Neural progenitor cell (in vitro differentiated cells): ENCODE measurements around the gene MAN2A1. TPM values are rescaled to one million over a fixed set of nuclear protein-coding genes. Genes with fewer than 3 reads are reported as not detected.

Source experiments
- DNase-seq: peaks from one replicate; pipeline ENCODE4 v3.0.0-alpha.2; 2016; ENCODE audit warnings: low spot score
- H2AFZ ChIP-seq: fragments of 200-600 bp; sonication (generic); replicated peaks from 2 replicates; pipeline ENCODE4 v1.6.1; 2016; ENCODE audit warnings: antibody characterized with exemption
- H3F3A ChIP-seq: fragments of 200-600 bp; sonication (generic); 2 replicates; pipeline ENCODE4 v1.6.1; 2016; ENCODE audit warnings: antibody characterized with exemption, low read depth
- H3K27ac ChIP-seq: fragments of 200-600 bp; sonication (generic); 2 replicates; pipeline ENCODE4 v1.5.1; 2016; ENCODE audit warnings: mild to moderate bottlenecking
- H3K27me3 ChIP-seq: fragments of 200-600 bp; sonication (generic); 2 replicates; pipeline ENCODE4 v1.6.1; 2016; ENCODE audit warnings: mild to moderate bottlenecking, moderate library complexity
- H3K36me3 ChIP-seq: fragments of 200-600 bp; sonication (generic); 2 replicates; pipeline ENCODE4 v1.5.1; 2016
- H3K4me1 ChIP-seq: fragments of 200-600 bp; sonication (generic); 2 replicates; pipeline ENCODE4 v1.6.1; 2016; ENCODE audit warnings: mixed run types
- H3K4me2 ChIP-seq: fragments of 200-600 bp; sonication (generic); 2 replicates; pipeline ENCODE4 v1.6.1; 2016
- H3K4me3 ChIP-seq: fragments of 200-600 bp; sonication (generic); 2 replicates; pipeline ENCODE4 v1.5.1; 2016
- H3K79me2 ChIP-seq: fragments of 200-600 bp; sonication (generic); 2 replicates; pipeline ENCODE4 v1.6.1; 2016; ENCODE audit warnings: low read depth
- H3K9ac ChIP-seq: fragments of 200-600 bp; sonication (generic); 2 replicates; pipeline ENCODE4 v1.6.1; 2016
- H3K9me3 ChIP-seq: fragments of 200-600 bp; sonication (generic); 2 replicates; pipeline ENCODE4 v1.5.1; 2016; ENCODE audit warnings: low read depth
- H4K20me1 ChIP-seq: fragments of 200-600 bp; sonication (generic); 2 replicates; pipeline ENCODE4 v1.6.1; 2016; ENCODE audit warnings: low read depth
- H3K27ac Mint-ChIP-seq: 3 replicates; pipeline ENCODE4 v1.8.0; 2021; ENCODE audit warnings: mixed read lengths
- H3K27me3 Mint-ChIP-seq: 2 replicates; pipeline ENCODE4 v1.8.0; 2022; ENCODE audit warnings: low read depth, mild to moderate bottlenecking, inconsistent platforms, moderate library complexity, mixed read lengths; ENCODE audit not compliant: insufficient read depth
- H3K36me3 Mint-ChIP-seq: 3 replicates; pipeline ENCODE4 v1.8.0; 2021; ENCODE audit warnings: mixed read lengths
- H3K4me1 Mint-ChIP-seq: 3 replicates; pipeline ENCODE4 v1.8.0; 2021; ENCODE audit warnings: mixed read lengths
- H3K4me3 Mint-ChIP-seq: 3 replicates; pipeline ENCODE4 v1.8.0; 2021; ENCODE audit warnings: mild to moderate bottlenecking, moderate library complexity, mixed read lengths
- H3K9me3 Mint-ChIP-seq: 3 replicates; pipeline ENCODE4 v1.8.0; 2020; ENCODE audit warnings: mixed read lengths
- CTCF ChIP-seq: fragments of 200-600 bp; sonication (generic); IDR thresholded peaks from 2 replicates; pipeline ENCODE4 v1.5.1; 2017; ENCODE audit warnings: antibody characterized with exemption, mild to moderate bottlenecking
- EZH2 ChIP-seq: fragments of 200-600 bp; sonication (generic); IDR thresholded peaks from 2 replicates; pipeline ENCODE4 v1.6.1; 2017; ENCODE audit warnings: antibody characterized with exemption, mild to moderate bottlenecking, moderate library complexity
- EZH2phosphoT487 ChIP-seq: fragments of 200-600 bp; sonication (generic); IDR thresholded peaks from 2 replicates; pipeline ENCODE4 v1.6.1; 2017; ENCODE audit warnings: antibody characterized with exemption
- total RNA-seq: library from RNA; depleted of rRNA; stranded (reverse); fragments of >200 nt; gene quantifications from 2 replicates; pipeline ENCODE4 v1.2.3, GENCODE V29; 2015; ENCODE audit warnings: low replicate concordance

Gene MAN2A1
- total RNA-seq, 1 donor from 2014 or later = 130 TPM

GRCh38 chr5:109650493-109650892, 39.2 kb upstream of the MAN2A1 start:
- Histone ChIP-seq H3K36me3 (no peaks in the 10 kb centered on the region), H3K27ac (no peak overlapping the region), H3K79me2 (no peaks in the 10 kb centered on the region), H3K27me3 (no peaks in the 10 kb centered on the region), H3K9ac (no peak overlapping the region), H3K4me3 (no peak overlapping the region), H2AFZ (peak overlapping the region; percentile 34), H3K9me3 (no peaks in the 10 kb centered on the region), H3K4me1 (peaks cover 17% of the 10 kb centered on the region), H4K20me1 (no peaks in the 10 kb centered on the region), H3K4me2 (no peak overlapping the region), H3F3A (peaks cover 7% of the 10 kb centered on the region)
- no peaks in the 10 kb centered on the region for H3K27me3 Mint-ChIP-seq
- H3K27ac Mint-ChIP-seq = peak overlapping the region; percentile 80
- no peaks in the 10 kb centered on the region for H3K9me3 Mint-ChIP-seq
- DNase-seq = no peak
- TF ChIP-seq CTCF (no peak), EZH2phosphoT487 (no peak), EZH2 (no peak)
- peaks cover 28% of the 10 kb centered on the region for H3K4me1 Mint-ChIP-seq
- H3K4me3 Mint-ChIP-seq = no peak overlapping the region
- H3K36me3 Mint-ChIP-seq = no peaks in the 10 kb centered on the region

- Mint-ChIP-seq H3K4me1 (peaks cover 25% of the 10 kb centered on the region), H3K36me3 (no peaks in the 10 kb centered on the region), H3K9me3 (no peaks in the 10 kb centered on the region), H3K27ac (peak overlapping the region; percentile 40), H3K27me3 (no peaks in the 10 kb centered on the region), H3K4me3 (no peak overlapping the region)
- no peak overlapping the region for H3K4me2 ChIP-seq
- peaks cover 6% of the 10 kb centered on the region for H3K4me1 ChIP-seq
- no peaks in the 10 kb centered on the region for H3F3A ChIP-seq
- no peak for TF ChIP-seq EZH2phosphoT487
- no peak for TF ChIP-seq EZH2
- no peak for TF ChIP-seq CTCF
- no peak for DNase-seq
- no peaks in the 10 kb centered on the region for H3K9me3 ChIP-seq
- no peaks in the 10 kb centered on the region for H3K79me2 ChIP-seq
- H2AFZ ChIP-seq = peak overlapping the region; percentile 26
- no peaks in the 10 kb centered on the region for H4K20me1 ChIP-seq
- no peak overlapping the region for H3K27ac ChIP-seq
- no peaks in the 10 kb centered on the region for H3K27me3 ChIP-seq
- H3K36me3 ChIP-seq = no peaks in the 10 kb centered on the region
- H3K4me3 ChIP-seq = no peak overlapping the region
- no peak overlapping the region for H3K9ac ChIP-seq
These were observed 37.6 kb upstream of the MAN2A1 start for GRCh38 chr5:109652096-109652495.

- Histone ChIP-seq H3K9me3 (no peaks in the 10 kb centered on the region), H4K20me1 (no peaks in the 10 kb centered on the region), H3K27ac (no peak overlapping the region), H3K36me3 (no peaks in the 10 kb centered on the region), H2AFZ (no peak overlapping the region), H3K9ac (no peak overlapping the region), H3K27me3 (no peaks in the 10 kb centered on the region), H3K4me1 (peaks cover 6% of the 10 kb centered on the region), H3K4me3 (no peak overlapping the region), H3K4me2 (no peak overlapping the region), H3K79me2 (no peaks in the 10 kb centered on the region), H3F3A (no peaks in the 10 kb centered on the region)
- Mint-ChIP-seq H3K36me3 (no peaks in the 10 kb centered on the region), H3K27me3 (no peaks in the 10 kb centered on the region), H3K4me3 (no peak overlapping the region), H3K27ac (no peak overlapping the region), H3K9me3 (no peaks in the 10 kb centered on the region), H3K4me1 (peaks cover 25% of the 10 kb centered on the region)
- no peak for DNase-seq
- TF ChIP-seq CTCF (no peak), EZH2phosphoT487 (no peak), EZH2 (no peak)
These were observed 36.7 kb upstream of the MAN2A1 start for GRCh38 chr5:109653042-109653441.
